MM.1S (cell line): Measurements from ENCODE around the gene CYP2A13.

Source experiments
- DNase-seq: peaks from one replicate; pipeline ENCODE4 v3.0.0-alpha.2; 2015
- H2AFZ ChIP-seq: fragments of 300-600 bp; sonication (generic); 2 replicates; pipeline ENCODE4 v1.6.0; 2016; ENCODE audit warnings: antibody characterized with exemption, low read length
- H3F3A ChIP-seq: fragments of 300-600 bp; sonication (generic); 2 replicates; pipeline ENCODE4 v1.6.1; 2016; ENCODE audit warnings: mild to moderate bottlenecking, antibody characterized with exemption, low read length, moderate library complexity, mixed read lengths; ENCODE audit not compliant: insufficient read depth
- H3K27ac ChIP-seq: fragments of 300-600 bp; sonication (generic); 2 replicates; pipeline ENCODE4 v1.5.1; 2016; ENCODE audit warnings: mild to moderate bottlenecking, low read length
- H3K27me3 ChIP-seq: fragments of 300-600 bp; sonication (generic); replicated peaks from 2 replicates; pipeline ENCODE4 v1.6.0; 2016; ENCODE audit warnings: low read length; ENCODE audit not compliant: insufficient read depth
- H3K36me3 ChIP-seq: fragments of 300-600 bp; sonication (generic); replicated peaks from 2 replicates; pipeline ENCODE4 v1.6.1; 2016; ENCODE audit warnings: mild to moderate bottlenecking, low read length, mixed read lengths; ENCODE audit not compliant: insufficient read depth
- H3K4me1 ChIP-seq: fragments of 300-600 bp; sonication (generic); 2 replicates; pipeline ENCODE4 v1.6.1; 2016; ENCODE audit warnings: low read length, mixed read lengths
- H3K4me2 ChIP-seq: fragments of 300-600 bp; sonication (generic); 2 replicates; pipeline ENCODE4 v1.6.0; 2016; ENCODE audit warnings: low read depth, low read length
- H3K4me3 ChIP-seq: fragments of 300-600 bp; sonication (generic); 2 replicates; pipeline ENCODE4 v1.5.1; 2016; ENCODE audit warnings: low read length, mixed read lengths
- H3K79me2 ChIP-seq: fragments of 300-600 bp; sonication (generic); 2 replicates; pipeline ENCODE4 v1.6.1; 2016; ENCODE audit warnings: mixed run types, low read length, mixed read lengths
- H3K9ac ChIP-seq: fragments of 300-600 bp; sonication (generic); 2 replicates; pipeline ENCODE4 v1.6.1; 2016; ENCODE audit warnings: low read length, mixed read lengths
- H3K9me2 ChIP-seq: fragments of 300-600 bp; sonication (generic); replicated peaks from 2 replicates; pipeline ENCODE4 v1.6.1; 2016; ENCODE audit warnings: mild to moderate bottlenecking, low read length, mixed read lengths; ENCODE audit not compliant: insufficient read depth
- H3K9me3 ChIP-seq: fragments of 300-600 bp; sonication (generic); replicated peaks from 2 replicates; pipeline ENCODE4 v1.6.1; 2016; ENCODE audit warnings: mild to moderate bottlenecking, low read length, mixed read lengths; ENCODE audit not compliant: insufficient read depth
- H4K20me1 ChIP-seq: fragments of 300-600 bp; sonication (generic); 2 replicates; pipeline ENCODE4 v1.6.1; 2016; ENCODE audit warnings: mild to moderate bottlenecking, low read length, moderate library complexity, mixed read lengths; ENCODE audit not compliant: insufficient read depth
- CTCF ChIP-seq: fragments of 300-600 bp; sonication (generic); IDR thresholded peaks from 2 replicates; pipeline ENCODE4 v1.5.1; 2016; ENCODE audit warnings: antibody characterized with exemption, low read length, mixed read lengths
- EZH2 ChIP-seq: fragments of 300-600 bp; sonication (generic); optimal IDR thresholded peaks from 2 replicates; pipeline ENCODE3; 2017; ENCODE audit warnings: low read depth, mild to moderate bottlenecking, antibody characterized with exemption, low read length, mixed read lengths
- EZH2phosphoT487 ChIP-seq: fragments of 300-600 bp; sonication (generic); IDR thresholded peaks from 2 replicates; pipeline ENCODE4 v1.6.1; 2018; ENCODE audit warnings: antibody characterized with exemption, low read length

CYP2A13 gene

GRCh38 chr19:41085748-41086415, 2.4 kb upstream of the CYP2A13 start:
- TF ChIP-seq EZH2phosphoT487 = no peak
- no peak for TF ChIP-seq EZH2
- TF ChIP-seq CTCF = no peak
- Histone ChIP-seq H3F3A (no peaks in the 10 kb centered on the region), H3K4me1 (no peaks in the 10 kb centered on the region), H4K20me1 (no peaks in the 10 kb centered on the region), H3K27ac (no peak overlapping the region), H3K36me3 (no peaks in the 10 kb centered on the region), H3K9me2 (no peaks in the 10 kb centered on the region), H2AFZ (no peak overlapping the region), H3K9me3 (no peaks in the 10 kb centered on the region), H3K4me2 (no peak overlapping the region), H3K27me3 (peaks cover 36% of the 10 kb centered on the region), H3K79me2 (no peaks in the 10 kb centered on the region), H3K9ac (no peak overlapping the region), H3K4me3 (no peak overlapping the region)
- DNase-seq = no peak

- Histone ChIP-seq H3K4me1 (no peaks in the 10 kb centered on the region), H3K4me2 (no peak overlapping the region), H4K20me1 (no peaks in the 10 kb centered on the region), H3K27me3 (peaks cover 49% of the 10 kb centered on the region), H3K4me3 (no peak overlapping the region), H3K9me2 (no peaks in the 10 kb centered on the region), H2AFZ (no peak overlapping the region), H3K36me3 (no peaks in the 10 kb centered on the region), H3K9ac (no peak overlapping the region), H3K9me3 (no peaks in the 10 kb centered on the region), H3K79me2 (no peaks in the 10 kb centered on the region), H3K27ac (no peak overlapping the region), H3F3A (no peaks in the 10 kb centered on the region)
- no peak for TF ChIP-seq EZH2phosphoT487
- no peak for TF ChIP-seq EZH2
- no peak for TF ChIP-seq CTCF
- no peak for DNase-seq
Observed at GRCh38 chr19:41089959-41090358, 1.7 kb downstream of the CYP2A13 start.

GRCh38 chr19:41095703-41096102, 7.5 kb downstream of the CYP2A13 start:
- DNase-seq = no peak
- Histone ChIP-seq H3K9ac (no peak overlapping the region), H3K9me2 (no peaks in the 10 kb centered on the region), H3K4me3 (no peak overlapping the region), H3K4me2 (no peak overlapping the region), H2AFZ (no peak overlapping the region), H3K36me3 (no peaks in the 10 kb centered on the region), H3K4me1 (no peaks in the 10 kb centered on the region), H4K20me1 (no peaks in the 10 kb centered on the region), H3K27me3 (peaks cover 66% of the 10 kb centered on the region), H3K9me3 (no peaks in the 10 kb centered on the region), H3K27ac (no peak overlapping the region), H3K79me2 (no peaks in the 10 kb centered on the region), H3F3A (no peaks in the 10 kb centered on the region)
- no peak for TF ChIP-seq EZH2phosphoT487
- TF ChIP-seq CTCF = no peak
- no peak for TF ChIP-seq EZH2
